ENCODE data around the gene SIPA1. TPM values are rescaled to one million over a fixed set of nuclear protein-coding genes. Genes with fewer than 3 reads are reported as not detected.
A peak's percentile ranks its signal among the peaks of the same experiment; 100 is the strongest.

SIPA1 gene
- total and polyA plus RNA-seq, 2 of the 13 experiments (the other 11 are each of a cell fraction or from before 2014, with no cell fraction given): 5.8 to 7.7 TPM

DNA sequence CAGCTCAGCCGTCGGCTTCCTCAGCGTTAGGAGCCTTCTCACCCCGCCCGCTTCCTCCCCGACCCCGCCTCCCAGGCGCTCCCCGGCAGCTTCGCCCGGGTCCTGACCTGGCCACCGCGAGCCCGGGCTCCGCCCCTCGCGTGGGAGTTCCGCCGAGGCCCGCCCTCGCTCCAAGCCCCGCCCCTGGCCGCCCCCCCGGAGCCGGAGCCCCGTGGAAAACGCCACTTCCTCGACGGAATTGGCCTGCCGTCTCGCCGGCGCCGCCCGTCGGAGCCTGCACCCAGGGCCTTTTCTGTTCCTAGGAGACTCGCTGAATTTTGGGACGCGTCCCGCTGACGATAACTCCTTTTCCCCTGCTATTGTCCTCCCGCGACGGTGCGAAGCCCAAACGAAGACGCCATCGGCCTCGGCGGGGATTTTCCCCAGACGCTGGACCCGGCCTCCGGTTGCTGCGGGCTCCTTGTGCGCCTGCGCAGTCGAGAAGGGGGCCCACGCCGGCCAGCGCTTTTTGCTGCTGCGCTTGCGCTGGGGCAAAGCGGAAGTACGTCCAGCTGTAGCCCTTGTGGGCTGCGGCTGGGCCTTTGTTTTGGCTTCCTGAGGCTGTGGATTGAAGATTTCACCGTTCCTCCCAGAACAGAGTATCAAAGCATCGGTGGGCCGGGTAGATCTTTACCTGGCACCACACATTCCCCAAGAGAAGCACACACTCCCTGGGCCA is 14.8 kb downstream of the SIPA1 start (continued):
- TF ChIP-seq PRMT3 (CRISPR knock-in tag; IDR thresholded peaks at IDR 0.05; ENCODE audit: borderline replicate concordance, low read depth): 0 out of 2 replicates have a peak, but pooled peaks have one; percentile 45
- TF ChIP-seq, protein P1, sequence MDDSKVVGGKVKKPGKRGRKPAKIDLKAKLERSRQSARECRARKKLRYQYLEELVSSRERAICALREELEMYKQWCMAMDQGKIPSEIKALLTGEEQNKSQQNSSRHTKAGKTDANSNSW (CRISPR knock-in tag; IDR thresholded peaks at IDR 0.05; ENCODE audit: borderline replicate concordance): no peak
- TF ChIP-seq, protein P2, sequence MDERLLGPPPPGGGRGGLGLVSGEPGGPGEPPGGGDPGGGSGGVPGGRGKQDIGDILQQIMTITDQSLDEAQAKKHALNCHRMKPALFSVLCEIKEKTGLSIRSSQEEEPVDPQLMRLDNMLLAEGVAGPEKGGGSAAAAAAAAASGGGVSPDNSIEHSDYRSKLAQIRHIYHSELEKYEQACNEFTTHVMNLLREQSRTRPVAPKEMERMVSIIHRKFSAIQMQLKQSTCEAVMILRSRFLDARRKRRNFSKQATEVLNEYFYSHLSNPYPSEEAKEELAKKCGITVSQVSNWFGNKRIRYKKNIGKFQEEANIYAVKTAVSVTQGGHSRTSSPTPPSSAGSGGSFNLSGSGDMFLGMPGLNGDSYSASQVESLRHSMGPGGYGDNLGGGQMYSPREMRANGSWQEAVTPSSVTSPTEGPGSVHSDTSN (CRISPR knock-in tag; IDR thresholded peaks at IDR 0.05): no peak
- TF ChIP-seq ZNF205 (CRISPR knock-in tag; IDR thresholded peaks at IDR 0.05): peak; percentile 67; the same call in 1 of the 2 replicates
- no peak for TF ChIP-seq CAMTA2 (CRISPR knock-in tag; IDR thresholded peaks at IDR 0.05; ENCODE audit: borderline replicate concordance)
- no peak for TF ChIP-seq MTA3 (CRISPR knock-in tag; IDR thresholded peaks at IDR 0.05)
- peak; percentile 42; the same call in 1 of the 2 replicates for TF ChIP-seq ZNF180 (CRISPR knock-in tag; IDR thresholded peaks at IDR 0.05; ENCODE audit: borderline replicate concordance, low read depth)
- peak; percentile 36; the same call in 1 of the 2 replicates for TF ChIP-seq ATF7-NPFF (CRISPR knock-in tag; IDR thresholded peaks at IDR 0.05; ENCODE audit: low read depth)
- TF ChIP-seq RFX1 (IDR thresholded peaks at IDR 0.05): no peak
- TF ChIP-seq SOX5 (CRISPR knock-in tag; IDR thresholded peaks at IDR 0.05; ENCODE audit: borderline replicate concordance): no peak
- peak; percentile 32; the same call in 1 of the 2 replicates for TF ChIP-seq PRDM10 (CRISPR knock-in tag; IDR thresholded peaks at IDR 0.05; ENCODE audit: low read depth)
- no peak for TF ChIP-seq ZNF75D (CRISPR knock-in tag; IDR thresholded peaks at IDR 0.05; ENCODE audit: borderline replicate concordance)
- TF ChIP-seq HOXA5 (CRISPR knock-in tag; IDR thresholded peaks at IDR 0.05): no peak
- TF ChIP-seq ZNF275 (CRISPR knock-in tag; IDR thresholded peaks at IDR 0.05; ENCODE audit: borderline replicate concordance): no peak; the same call in 1 of the 2 replicates
- TF ChIP-seq NFATC3 (CRISPR knock-in tag; IDR thresholded peaks at IDR 0.05): no peak
- TF ChIP-seq NFE2L2 (IDR thresholded peaks at IDR 0.05; ENCODE audit: low read length): no peak
- no peak for TF ChIP-seq HMG20A (CRISPR knock-in tag; IDR thresholded peaks at IDR 0.05; ENCODE audit: borderline replicate concordance)
- no peak for TF ChIP-seq ARNT (IDR thresholded peaks at IDR 0.05)
- TF ChIP-seq ETV5 (CRISPR knock-in tag; IDR thresholded peaks at IDR 0.05; ENCODE audit: borderline replicate concordance): peak; percentile 43; the same call in 1 of the 2 replicates
- 0 out of 2 replicates have a peak, but pooled peaks have one; percentile 21 for TF ChIP-seq RARG (CRISPR knock-in tag; IDR thresholded peaks at IDR 0.05; ENCODE audit: low read depth)
- TF ChIP-seq EZH2 (conservative IDR thresholded peaks at IDR 0.05; ENCODE audit: low read depth, low read length): no peak
- no peak for TF ChIP-seq NCOA1 (CRISPR knock-in tag; IDR thresholded peaks at IDR 0.05)
- no peak for TF ChIP-seq SIX4 (CRISPR knock-in tag; IDR thresholded peaks at IDR 0.05)
- TF ChIP-seq, protein P3, sequence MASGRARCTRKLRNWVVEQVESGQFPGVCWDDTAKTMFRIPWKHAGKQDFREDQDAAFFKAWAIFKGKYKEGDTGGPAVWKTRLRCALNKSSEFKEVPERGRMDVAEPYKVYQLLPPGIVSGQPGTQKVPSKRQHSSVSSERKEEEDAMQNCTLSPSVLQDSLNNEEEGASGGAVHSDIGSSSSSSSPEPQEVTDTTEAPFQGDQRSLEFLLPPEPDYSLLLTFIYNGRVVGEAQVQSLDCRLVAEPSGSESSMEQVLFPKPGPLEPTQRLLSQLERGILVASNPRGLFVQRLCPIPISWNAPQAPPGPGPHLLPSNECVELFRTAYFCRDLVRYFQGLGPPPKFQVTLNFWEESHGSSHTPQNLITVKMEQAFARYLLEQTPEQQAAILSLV (CRISPR knock-in tag; IDR thresholded peaks at IDR 0.05; ENCODE audit: borderline replicate concordance): no peak
